Measurements from ENCODE around the gene SMAD7.

GRCh38 chr18:48953104-48953706 lies 2.4 kb upstream of the SMAD7 start:
- no peak for TF ChIP-seq YY1 (IDR thresholded peaks at IDR 0.05; ENCODE audit: insufficient read depth, insufficient read length)
- no peak for TF ChIP-seq ZNF274 (IDR thresholded peaks at IDR 0.05; ENCODE audit: low read depth, low read length)
- TF ChIP-seq SUZ12 (IDR thresholded peaks at IDR 0.05; ENCODE audit: extremely low read depth, insufficient read depth, insufficient read length), result no peak
